Mesothelial cell of epicardium (in vitro differentiated cells): ENCODE results near the gene HS3ST6. TPM values are rescaled to one million over a fixed set of nuclear protein-coding genes. Genes with fewer than 3 reads are reported as not detected.

Experiments used
- DNase-seq, 2 experiments: peaks; one replicate each; pipeline ENCODE4 v3.0.0; 2021; ENCODE audit warnings: low spot score in 2 of 2; ENCODE audit not compliant: unreplicated experiment in 2 of 2
- H3K27ac Mint-ChIP-seq: 2 replicates; pipeline ENCODE4 v1.8.0; 2021; ENCODE audit warnings: mixed read lengths
- H3K27me3 Mint-ChIP-seq: 2 replicates; pipeline ENCODE4 v1.8.0; 2021; ENCODE audit warnings: low read depth, mixed read lengths
- H3K36me3 Mint-ChIP-seq: 2 replicates; pipeline ENCODE4 v1.8.0; 2021; ENCODE audit warnings: mixed read lengths
- H3K4me1 Mint-ChIP-seq: 2 replicates; pipeline ENCODE4 v1.8.0; 2021; ENCODE audit warnings: mixed read lengths
- H3K4me3 Mint-ChIP-seq: 2 replicates; pipeline ENCODE4 v1.8.0; 2021; ENCODE audit warnings: mild to moderate bottlenecking, moderate library complexity, mixed read lengths
- H3K9me3 Mint-ChIP-seq: 2 replicates; pipeline ENCODE4 v1.8.0; 2021; ENCODE audit warnings: mixed read lengths
- total RNA-seq: library from RNA; stranded (reverse); gene quantifications from 3 replicates; pipeline ENCODE4 v1.2.1, GENCODE V29; 2021
- TF ChIP-seq, protein P1 (sequence below): fragments of 200-600 bp; sonication (generic); IDR thresholded peaks from one replicate; pipeline ENCODE4 v1.5.0; 2021; ENCODE audit warnings: antibody characterized with exemption; ENCODE audit not compliant: unreplicated experiment

The HS3ST6 gene
- total RNA-seq, 1 donor from 2014 or later, result 0.22 TPM

DNA sequence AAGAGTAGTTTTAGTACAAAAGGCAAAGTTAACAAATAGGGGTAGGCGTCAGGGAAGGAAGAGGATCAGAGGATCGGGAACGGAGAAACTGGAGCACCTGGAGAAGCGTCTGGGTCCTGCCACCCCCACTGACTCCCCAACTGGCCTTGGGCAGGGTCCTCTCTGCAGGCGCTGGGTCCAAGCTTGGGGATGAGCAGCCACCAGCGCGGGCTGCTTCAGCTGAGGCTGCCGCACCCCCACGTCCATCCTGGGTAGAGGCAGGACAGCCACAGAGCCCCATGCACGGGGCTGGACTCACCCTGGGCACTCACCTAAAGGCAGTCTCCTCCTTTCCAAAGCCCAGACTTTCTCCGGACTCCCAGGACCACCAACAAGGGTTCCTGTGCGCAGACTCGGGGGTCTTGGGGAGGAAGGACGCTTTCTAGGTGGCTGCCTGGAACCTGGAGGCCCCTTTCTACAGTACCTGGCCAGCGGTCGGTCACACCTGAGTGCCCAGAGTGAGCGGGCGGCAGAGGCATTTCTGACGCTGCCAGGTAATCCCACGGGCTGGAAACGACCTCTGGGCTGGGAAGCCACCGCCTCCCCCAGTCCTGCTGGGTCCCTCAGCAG lies 1.1 kb downstream of the HS3ST6 start:
- H3K4me1 Mint-ChIP-seq, result peaks cover 6% of the 10 kb centered on the region
- TF ChIP-seq, protein P1, sequence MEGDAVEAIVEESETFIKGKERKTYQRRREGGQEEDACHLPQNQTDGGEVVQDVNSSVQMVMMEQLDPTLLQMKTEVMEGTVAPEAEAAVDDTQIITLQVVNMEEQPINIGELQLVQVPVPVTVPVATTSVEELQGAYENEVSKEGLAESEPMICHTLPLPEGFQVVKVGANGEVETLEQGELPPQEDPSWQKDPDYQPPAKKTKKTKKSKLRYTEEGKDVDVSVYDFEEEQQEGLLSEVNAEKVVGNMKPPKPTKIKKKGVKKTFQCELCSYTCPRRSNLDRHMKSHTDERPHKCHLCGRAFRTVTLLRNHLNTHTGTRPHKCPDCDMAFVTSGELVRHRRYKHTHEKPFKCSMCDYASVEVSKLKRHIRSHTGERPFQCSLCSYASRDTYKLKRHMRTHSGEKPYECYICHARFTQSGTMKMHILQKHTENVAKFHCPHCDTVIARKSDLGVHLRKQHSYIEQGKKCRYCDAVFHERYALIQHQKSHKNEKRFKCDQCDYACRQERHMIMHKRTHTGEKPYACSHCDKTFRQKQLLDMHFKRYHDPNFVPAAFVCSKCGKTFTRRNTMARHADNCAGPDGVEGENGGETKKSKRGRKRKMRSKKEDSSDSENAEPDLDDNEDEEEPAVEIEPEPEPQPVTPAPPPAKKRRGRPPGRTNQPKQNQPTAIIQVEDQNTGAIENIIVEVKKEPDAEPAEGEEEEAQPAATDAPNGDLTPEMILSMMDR, result no peak
- H3K9me3 Mint-ChIP-seq, result no peaks in the 10 kb centered on the region
- H3K36me3 Mint-ChIP-seq, result no peaks in the 10 kb centered on the region
- H3K27ac Mint-ChIP-seq, result no peak overlapping the region
- peaks cover 78% of the 10 kb centered on the region for H3K27me3 Mint-ChIP-seq
- DNase-seq, result no peak
- H3K4me3 Mint-ChIP-seq, result no peak overlapping the region

DNA sequence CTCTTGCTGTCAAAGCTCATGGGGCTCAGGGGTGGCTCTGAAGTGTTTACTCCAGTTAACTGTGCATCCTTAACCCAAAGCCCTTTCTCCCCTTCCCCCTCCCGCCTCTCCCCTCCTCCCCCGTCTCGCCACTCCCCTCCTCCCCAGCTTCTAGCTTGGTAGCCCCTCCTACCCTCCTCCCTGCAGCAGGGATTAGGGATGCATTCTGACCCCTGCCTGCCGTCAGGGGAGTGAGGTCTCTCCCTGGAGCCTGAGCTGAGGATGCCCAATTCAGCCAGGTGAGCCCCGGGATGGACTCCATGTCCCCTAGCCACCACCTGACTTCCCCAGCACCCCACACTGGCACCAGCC lies 1.6 kb downstream of the HS3ST6 start:
- peaks cover 73% of the 10 kb centered on the region for H3K27me3 Mint-ChIP-seq
- no peaks in the 10 kb centered on the region for H3K36me3 Mint-ChIP-seq
- no peak overlapping the region for H3K27ac Mint-ChIP-seq
- no peak for DNase-seq
- H3K9me3 Mint-ChIP-seq, result no peaks in the 10 kb centered on the region
- H3K4me3 Mint-ChIP-seq, result no peak overlapping the region
- TF ChIP-seq, protein P1, result no peak
- H3K4me1 Mint-ChIP-seq, result peaks cover 6% of the 10 kb centered on the region

GRCh38 chr16:1915732-1916639 lies 2.2 kb downstream of the HS3ST6 start:
- Mint-ChIP-seq H3K36me3 (no peaks in the 10 kb centered on the region), H3K9me3 (no peaks in the 10 kb centered on the region), H3K27me3 (peaks cover 67% of the 10 kb centered on the region), H3K4me1 (peaks cover 6% of the 10 kb centered on the region), H3K4me3 (no peak overlapping the region), H3K27ac (no peak overlapping the region)
- no peak for DNase-seq
- TF ChIP-seq, protein P1, result no peak

DNA sequence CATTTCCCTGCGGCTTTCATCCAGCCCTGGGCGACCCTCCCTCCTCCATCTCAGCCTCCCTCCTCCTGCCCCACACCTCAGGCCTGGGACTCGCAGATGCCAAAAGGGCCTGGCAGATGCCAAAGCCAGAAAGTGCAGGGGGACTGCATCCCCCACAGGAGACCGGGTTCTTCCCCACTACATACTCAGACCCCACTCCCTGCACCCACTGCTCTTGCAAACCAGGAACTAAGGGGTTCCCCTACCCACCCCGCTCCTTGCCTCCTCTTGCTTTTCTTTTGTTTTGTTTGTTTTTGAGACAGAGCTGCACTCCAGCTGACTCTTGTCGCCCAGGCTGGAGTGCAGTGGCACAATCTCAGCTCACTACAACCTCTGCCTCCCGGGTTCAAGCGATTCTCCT lies 3.2 kb downstream of the HS3ST6 start:
- H3K27me3 Mint-ChIP-seq, result peaks cover 57% of the 10 kb centered on the region
- DNase-seq, result no peak
- TF ChIP-seq, protein P1, result no peak
- H3K9me3 Mint-ChIP-seq, result no peaks in the 10 kb centered on the region
- no peaks in the 10 kb centered on the region for H3K36me3 Mint-ChIP-seq
- no peak overlapping the region for H3K27ac Mint-ChIP-seq
- peaks cover 2% of the 10 kb centered on the region for H3K4me1 Mint-ChIP-seq
- H3K4me3 Mint-ChIP-seq, result no peak overlapping the region

- Mint-ChIP-seq H3K36me3 (no peaks in the 10 kb centered on the region), H3K27me3 (peaks cover 49% of the 10 kb centered on the region), H3K4me3 (no peak overlapping the region), H3K4me1 (peaks cover 2% of the 10 kb centered on the region), H3K27ac (no peak overlapping the region), H3K9me3 (no peaks in the 10 kb centered on the region)
- TF ChIP-seq, protein P1, result no peak
- no peak for DNase-seq
Measured at GRCh38 chr16:1914084-1914608, 4.1 kb downstream of the HS3ST6 start.
